ENCODE results near the gene NRP1.

The NRP1 gene

DNA sequence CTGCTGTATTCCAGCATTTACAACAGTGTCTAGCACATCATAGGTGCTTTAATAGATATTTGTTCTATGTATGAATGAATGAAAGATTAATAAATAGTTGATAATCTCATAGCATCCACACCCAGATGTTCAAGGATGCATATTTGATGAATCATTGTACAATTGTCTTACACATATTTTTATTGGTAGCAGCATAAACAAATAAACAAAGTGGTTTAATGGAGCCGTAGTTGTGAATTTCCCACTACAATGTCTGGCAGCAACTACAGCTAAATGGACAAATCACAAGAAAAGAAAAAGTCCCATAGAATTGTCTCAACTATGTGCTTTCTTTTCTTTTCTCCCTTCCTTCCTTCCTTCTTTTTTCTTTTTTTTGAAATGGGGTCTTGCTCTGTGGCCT is 150.8 kb downstream of the NRP1 start:
- DNase-seq (ENCODE audit: low spot score), result no peak

- DNase-seq (ENCODE audit: low spot score), result no peak
Measured at GRCh38 chr10:33180921-33181320, 153.5 kb downstream of the NRP1 start.

DNA sequence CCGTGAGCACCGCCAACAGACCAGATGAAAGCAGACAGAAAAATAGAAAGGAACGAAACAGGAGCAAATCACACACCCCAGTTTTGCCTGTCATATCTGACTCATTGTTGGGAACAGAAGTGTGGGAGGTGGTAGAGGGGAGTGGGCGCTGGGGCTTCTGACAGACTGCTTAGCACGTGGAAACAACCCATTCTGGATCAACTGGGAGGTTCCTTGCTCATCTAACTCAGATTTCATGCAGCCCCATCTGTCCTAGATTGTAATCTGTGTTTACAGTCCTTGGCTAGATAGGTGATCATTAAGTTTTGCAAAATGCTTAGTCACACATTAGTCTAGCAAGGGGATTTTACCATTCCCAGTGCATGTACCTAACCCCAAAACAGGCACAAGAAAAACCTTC is 154.1 kb downstream of the NRP1 start:
- no peak for DNase-seq (ENCODE audit: low spot score)

DNA sequence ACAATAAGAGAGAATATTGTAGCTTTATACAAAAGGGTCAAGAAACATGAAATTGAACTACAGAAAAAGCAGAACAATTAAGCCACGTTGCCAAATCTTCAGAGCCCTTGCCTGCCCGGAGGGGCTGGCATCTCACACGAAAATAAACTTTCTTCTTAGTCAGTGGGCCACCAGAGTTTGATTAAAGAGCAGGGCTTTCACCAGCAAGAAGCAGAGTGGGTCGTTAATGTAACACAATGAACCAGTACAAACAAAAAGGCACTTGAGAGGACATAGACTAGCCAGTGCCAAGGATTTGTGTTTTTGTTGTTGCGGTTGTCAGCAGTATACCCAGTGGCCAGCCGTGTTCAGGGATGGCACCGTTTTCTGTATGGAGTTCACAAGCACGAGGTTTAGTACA is 155.4 kb downstream of the NRP1 start:
- no peak for DNase-seq (ENCODE audit: low spot score)

DNA sequence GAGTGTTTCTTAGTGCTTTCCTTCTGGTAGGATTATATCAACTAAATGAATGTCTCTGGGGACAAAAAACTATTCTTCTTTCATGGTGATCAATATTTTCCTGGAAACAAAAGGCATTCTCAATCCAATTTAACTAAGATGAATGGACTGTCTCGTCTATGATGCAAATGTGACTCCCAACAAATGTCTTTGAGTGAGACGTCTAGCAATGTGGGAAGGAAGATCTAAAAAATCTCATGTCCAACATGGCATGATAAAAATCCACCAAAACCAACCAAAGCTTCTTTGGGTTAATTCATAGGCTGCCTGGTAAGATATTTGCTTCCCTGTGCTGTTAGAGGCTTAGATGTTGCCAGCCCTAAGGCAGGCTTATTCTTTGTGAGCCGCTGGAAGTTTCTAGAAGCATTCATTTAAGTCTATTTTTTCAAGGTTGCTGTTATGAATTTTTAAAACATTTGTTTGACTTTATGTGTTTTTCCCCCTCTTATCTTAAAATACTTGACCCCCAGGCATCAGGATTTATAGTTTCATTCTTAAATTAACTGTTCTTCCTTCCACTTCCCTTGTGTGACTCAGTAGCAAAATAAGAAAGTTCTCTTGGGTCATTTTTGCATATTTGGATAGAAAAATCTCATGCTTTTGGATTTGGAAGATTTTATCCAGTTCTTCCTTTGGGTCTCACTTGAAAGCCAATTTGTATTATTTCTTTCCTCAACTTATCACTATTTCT is 156.3 kb downstream of the NRP1 start:
- no peak for DNase-seq (ENCODE audit: low spot score)

- DNase-seq (ENCODE audit: low spot score), result no peak
Measured at GRCh38 chr10:33176688-33177087, 157.8 kb downstream of the NRP1 start.

DNA sequence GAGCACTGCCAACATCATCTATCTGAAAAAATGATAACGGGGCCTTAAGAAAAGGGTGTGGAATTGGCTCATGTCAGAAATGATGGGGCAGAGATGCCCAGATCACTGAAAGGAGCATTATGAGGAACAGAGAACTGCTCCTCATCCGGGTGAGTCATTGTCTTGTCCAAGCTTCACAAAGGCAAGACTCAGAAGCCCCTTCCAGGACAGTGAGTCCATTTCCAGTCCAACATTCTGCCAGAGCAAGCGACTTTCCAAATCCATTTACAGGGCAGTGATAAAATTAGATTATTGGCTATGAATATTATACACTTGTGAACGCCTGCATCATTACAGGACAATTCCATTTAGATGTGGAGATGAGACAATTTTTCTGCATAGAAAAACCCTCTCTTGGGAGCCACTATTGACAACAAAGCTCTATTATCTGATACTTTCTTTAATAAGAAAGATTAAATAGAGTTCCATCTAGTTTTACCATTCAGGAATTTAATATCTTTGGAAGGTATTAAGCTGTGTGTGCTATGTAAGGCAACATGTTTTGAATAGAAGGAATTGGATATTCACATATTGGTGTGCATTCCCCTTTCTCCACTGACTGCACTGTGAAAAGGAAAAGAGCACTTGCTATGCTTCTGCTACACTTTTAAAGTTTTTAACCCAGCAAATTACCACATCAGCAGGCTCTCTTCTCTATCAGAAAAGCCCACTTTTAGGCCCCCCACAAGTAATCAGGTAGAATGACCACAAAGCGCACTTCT is 159.6 kb downstream of the NRP1 start:
- DNase-seq (ENCODE audit: low spot score), result no peak

GRCh38 chr10:33165911-33166310 is 168.6 kb downstream of the NRP1 start:
- DNase-seq (ENCODE audit: low spot score), result no peak

GRCh38 chr10:33164060-33164709 is 170.3 kb downstream of the NRP1 start:
- DNase-seq (ENCODE audit: low spot score), result no peak

- no peak for DNase-seq (ENCODE audit: low spot score)
Measured at GRCh38 chr10:33162248-33162575, 172.3 kb downstream of the NRP1 start.

GRCh38 chr10:33161550-33162247 is 172.8 kb downstream of the NRP1 start:
- DNase-seq (ENCODE audit: low spot score), result no peak

DNA sequence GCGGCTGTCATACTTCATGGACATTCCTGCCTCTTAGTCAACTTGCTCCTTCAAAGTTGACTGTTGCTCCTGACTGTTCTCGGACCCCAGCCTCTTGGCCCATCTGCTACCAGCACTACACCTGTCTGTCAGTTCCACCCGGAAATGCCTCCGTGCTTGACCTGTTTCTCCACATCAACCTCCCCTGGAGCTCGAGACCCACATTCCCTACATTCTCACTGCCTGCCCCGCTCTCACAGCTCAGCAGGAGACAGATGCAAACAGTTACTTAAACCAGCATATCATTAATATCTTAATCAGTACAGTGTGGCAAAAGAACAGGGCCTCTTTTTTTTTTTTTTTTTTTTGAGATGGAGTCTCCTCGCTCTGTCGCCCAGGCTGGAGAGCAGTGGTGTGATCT is 174.3 kb downstream of the NRP1 start:
- DNase-seq (ENCODE audit: low spot score), result no peak

- DNase-seq (ENCODE audit: low spot score), result no peak
Measured at GRCh38 chr10:33157103-33157502, 177.4 kb downstream of the NRP1 start.

DNA sequence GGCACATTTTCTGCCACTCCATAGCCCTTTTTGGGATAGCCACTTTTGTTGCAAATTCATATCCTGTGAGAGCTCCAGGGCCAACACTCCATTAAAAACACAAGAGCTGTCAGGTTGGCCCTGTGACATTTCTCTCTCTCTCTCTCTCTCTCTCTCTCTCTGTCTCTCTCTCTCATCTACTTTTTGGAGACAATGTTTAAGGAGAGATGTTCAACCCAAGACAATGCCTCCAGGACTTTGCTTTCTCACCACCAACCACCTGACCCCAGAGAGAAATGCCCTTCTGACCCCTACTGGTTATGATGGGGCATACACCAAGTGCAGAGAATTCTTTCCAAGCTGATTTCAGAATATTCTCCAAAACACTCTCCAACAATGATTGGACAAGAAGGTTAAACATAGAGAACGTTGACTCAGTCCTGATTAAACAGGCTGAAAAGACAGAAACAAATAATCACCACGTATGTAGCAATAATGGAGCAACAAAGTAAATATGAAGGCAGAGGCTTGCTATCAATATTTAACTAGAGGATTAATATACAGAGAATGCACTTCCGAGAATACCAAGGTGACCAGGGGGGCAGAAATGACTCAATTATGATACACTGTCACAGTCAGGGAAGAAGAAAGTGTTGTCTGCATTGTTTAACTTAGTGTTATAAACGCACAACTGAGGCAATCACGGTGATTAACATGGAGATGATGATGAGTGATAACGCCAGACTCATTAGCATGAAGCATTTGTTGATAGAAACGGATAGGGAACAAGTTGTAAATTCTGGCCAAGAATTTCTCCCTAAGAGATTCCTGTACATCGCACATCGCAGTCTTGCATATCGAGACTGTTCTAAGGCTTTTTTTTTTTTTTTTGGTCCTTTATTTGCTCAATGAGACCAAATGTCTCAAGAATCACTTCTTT is 178.5 kb downstream of the NRP1 start:
- peak; percentile 69 for DNase-seq (ENCODE audit: low spot score)

GRCh38 chr10:33154590-33154989 is 179.9 kb downstream of the NRP1 start:
- no peak for DNase-seq (ENCODE audit: low spot score)

DNA sequence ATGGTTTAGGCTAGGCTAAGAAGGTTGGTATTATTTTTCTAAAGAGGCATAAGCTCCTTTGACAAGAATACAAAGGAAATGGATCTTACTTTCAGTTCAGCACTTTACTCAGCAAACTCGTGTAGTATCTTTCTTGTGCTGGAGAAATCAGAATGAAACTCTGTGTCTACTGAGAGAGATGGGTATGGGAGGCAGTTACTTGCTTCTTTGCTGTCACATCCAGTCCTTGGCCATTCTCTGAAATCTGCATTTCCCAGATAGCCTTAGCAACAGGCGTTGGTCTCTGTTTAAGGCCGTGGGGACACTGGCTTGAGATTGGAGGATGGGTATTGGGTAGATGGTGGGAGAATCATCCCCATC is 180.5 kb downstream of the NRP1 start:
- DNase-seq (ENCODE audit: low spot score), result no peak

GRCh38 chr10:33153251-33153967 is 181.1 kb downstream of the NRP1 start:
- DNase-seq (ENCODE audit: low spot score), result no peak

GRCh38 chr10:33152750-33153149 is 181.7 kb downstream of the NRP1 start:
- no peak for DNase-seq (ENCODE audit: low spot score)

- DNase-seq (ENCODE audit: low spot score), result no peak
Measured at GRCh38 chr10:33152146-33152545, 182.3 kb downstream of the NRP1 start.

GRCh38 chr10:33151344-33151864 is 183.1 kb downstream of the NRP1 start:
- no peak for DNase-seq (ENCODE audit: low spot score)

- DNase-seq (ENCODE audit: low spot score), result no peak
Measured at GRCh38 chr10:33150889-33151288, 183.6 kb downstream of the NRP1 start.
